Stimulated activated CD4-positive, alpha-beta T cell treated with anti-CD3 and anti-CD28 coated beads, Interleukin-2, amount 100 ng/mL, for 24 hours (primary cell): Measurements from ENCODE around the gene WBP2NL.

Experiments used
- DNase-seq, 2 donors: peaks; one replicate each; pipeline ENCODE4 v3.0.0-alpha.2; 2020

Gene WBP2NL

GRCh38 chr22:41979423-41980250 lies 19.0 kb upstream of the WBP2NL start:
- DNase-seq: no peak

GRCh38 chr22:41982865-41983264 lies 15.7 kb upstream of the WBP2NL start:
- no peak for DNase-seq

GRCh38 chr22:41983513-41984405 lies 14.8 kb upstream of the WBP2NL start:
- no peak for DNase-seq

- no peak for DNase-seq
Measured at GRCh38 chr22:41987276-41987675, 11.3 kb upstream of the WBP2NL start.

GRCh38 chr22:41989246-41989645 lies 9.3 kb upstream of the WBP2NL start:
- no peak for DNase-seq

GRCh38 chr22:41991111-41991510 lies 7.5 kb upstream of the WBP2NL start:
- DNase-seq: no peak

GRCh38 chr22:41992496-41992895 lies 6.1 kb upstream of the WBP2NL start:
- no peak for DNase-seq

- DNase-seq: no peak
Measured at GRCh38 chr22:41995211-41995610, 3.4 kb upstream of the WBP2NL start.

- no peak for DNase-seq
Measured at GRCh38 chr22:41996826-41997225, 1.8 kb upstream of the WBP2NL start.

GRCh38 chr22:42000466-42000865 lies 1.9 kb downstream of the WBP2NL start:
- no peak for DNase-seq

GRCh38 chr22:42001121-42001520 lies 2.5 kb downstream of the WBP2NL start:
- DNase-seq: no peak

GRCh38 chr22:42001706-42002105 lies 3.1 kb downstream of the WBP2NL start:
- no peak for DNase-seq

GRCh38 chr22:42007922-42008321 lies 9.3 kb downstream of the WBP2NL start:
- no peak for DNase-seq

- no peak for DNase-seq
Measured at GRCh38 chr22:42010778-42011177, 12.2 kb downstream of the WBP2NL start.

- no peak for DNase-seq
Measured at GRCh38 chr22:42013385-42013784, 14.8 kb downstream of the WBP2NL start.

- DNase-seq: no peak
Measured at GRCh38 chr22:42016111-42016510, 17.5 kb downstream of the WBP2NL start.

- DNase-seq: no peak
Measured at GRCh38 chr22:42018224-42018623, 19.6 kb downstream of the WBP2NL start.

- no peak for DNase-seq
Measured at GRCh38 chr22:42021571-42021970, 23.0 kb downstream of the WBP2NL start.

GRCh38 chr22:42022162-42022847 lies 23.7 kb downstream of the WBP2NL start:
- no peak for DNase-seq

GRCh38 chr22:42025421-42025820 lies 26.8 kb downstream of the WBP2NL start:
- no peak for DNase-seq

- DNase-seq: no peak
Measured at GRCh38 chr22:42026705-42027104, 28.1 kb downstream of the WBP2NL start.

- no peak for DNase-seq
Measured at GRCh38 chr22:42033263-42034181, 34.9 kb downstream of the WBP2NL start.
